ENCODE data around the gene GNS. TPM values are rescaled to one million over a fixed set of nuclear protein-coding genes. Genes with fewer than 3 reads are reported as not detected.
"Not testable (repeated sequence)": the region's sequence is repeated elsewhere in the genome, so short reads cannot be mapped to it uniquely, and the experiment has no call there.

GNS gene
- 10 to 100 TPM; 21.2 to 23.1 TPM for total RNA-seq

DNA sequence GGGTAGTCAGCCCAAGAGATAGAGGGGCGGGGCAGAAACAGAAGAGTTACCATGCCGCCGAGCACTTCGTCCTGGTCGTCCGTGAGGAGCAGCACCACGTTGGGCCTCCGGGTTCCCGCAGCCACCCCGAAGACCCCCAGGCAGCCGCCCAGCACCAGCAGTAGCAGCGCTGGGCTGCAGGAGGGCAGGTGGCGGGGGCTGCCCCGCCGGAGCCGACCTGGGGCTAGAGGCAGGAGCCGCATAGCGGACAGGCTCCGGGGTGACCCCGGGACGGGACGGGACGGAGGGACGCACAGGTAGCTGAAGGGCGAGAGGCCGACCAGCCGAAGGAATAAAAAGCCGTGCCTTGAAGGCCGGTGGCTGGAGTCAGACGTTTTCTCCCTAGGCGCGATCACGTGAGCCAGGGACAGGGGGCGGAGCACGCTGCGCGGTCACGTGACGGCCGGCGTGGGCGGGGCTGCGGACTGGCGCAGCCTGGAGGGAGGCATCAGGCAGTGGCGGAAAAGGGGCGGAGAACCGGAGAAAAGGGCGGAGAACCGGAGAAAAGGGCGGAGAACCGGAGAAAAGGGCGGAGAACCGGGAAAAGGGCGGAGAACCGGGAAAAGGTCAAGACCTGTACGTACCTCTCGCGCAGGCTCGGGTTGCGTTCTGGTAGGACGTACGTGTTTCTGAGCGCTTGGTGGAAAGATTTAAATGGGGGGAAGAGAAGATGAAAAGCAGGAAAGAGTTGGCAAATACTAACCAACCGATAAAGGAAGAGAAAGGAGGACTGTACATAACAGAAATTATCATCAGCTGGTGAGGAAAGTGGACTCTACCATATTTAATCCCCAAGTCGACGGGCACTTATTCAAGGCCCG lies at the start of gene GNS:
GNS (minus strand) TSS at position 372 of the 860 bp plus-strand sequence; CDS start at position 242, 130 bp downstream.
- peaks cover 43% of the 10 kb centered on the region for H3K4me1 Mint-ChIP-seq (ENCODE audit: low read depth)
- ChIA-PET CTCF (interaction anchor here (0.6 to 1.4 kb wide), 5 partner anchors 37 to 210 kb away, joined by 3 to 4 read pairs (median 3); no protein-coding TSS in a partner anchor), POLR2A (interaction anchor here (1.1 kb wide), 1 partner anchor 355 kb away, joined by 5 read pairs; the partner anchor contains the start of gene XPOT)
- H3K9me3 Mint-ChIP-seq = no peaks in the 10 kb centered on the region
- H3K27me3 Mint-ChIP-seq = no peaks in the 10 kb centered on the region
- intact Hi-C loops (cut with micrococcal nuclease) = loop anchor here (1.0 to 5.0 kb wide), 9 partner anchors 12 to 1544 kb away; partner anchors contain the start of genes HELB, TBK1 and XPOT
- peak within 1 kb of the TSS; percentile 90 for H3K27ac Mint-ChIP-seq
- H3K4me3 Mint-ChIP-seq = peak within 1 kb of the TSS; percentile 85
- no peaks in the 10 kb centered on the region for H3K36me3 Mint-ChIP-seq
- DNase-seq = peak; percentile 97

DNA sequence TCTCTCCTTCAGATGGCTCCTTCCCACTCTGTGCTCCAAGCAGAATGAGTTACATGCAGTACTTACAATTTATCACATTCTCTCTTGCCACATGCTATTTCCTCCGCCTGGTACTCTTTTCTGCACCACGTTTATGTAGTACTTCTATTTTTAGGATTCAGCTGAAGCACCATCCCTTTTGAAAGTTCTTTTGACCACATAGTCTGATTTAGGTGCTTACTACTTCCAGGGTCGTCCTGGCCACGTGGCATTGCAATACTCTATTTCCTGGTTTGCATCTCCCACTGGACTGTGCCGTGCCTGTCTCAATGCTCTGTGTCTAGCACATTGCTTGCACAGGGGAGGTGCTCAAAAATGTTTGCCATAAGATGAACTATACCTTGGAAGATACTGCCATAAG lies 48.9 kb upstream of the GNS start:
- no peak for DNase-seq
- Mint-ChIP-seq H3K27me3 (peaks cover 42% of the 10 kb centered on the region), H3K36me3 (no peaks in the 10 kb centered on the region), H3K4me1 (ENCODE audit: low read depth) (no peaks in the 10 kb centered on the region), H3K9me3 (peaks cover 3% of the 10 kb centered on the region), H3K27ac (no peak overlapping the region), H3K4me3 (no peak overlapping the region)
- intact Hi-C loops (cut with micrococcal nuclease) = no loop called here
- CTCF ChIA-PET = interaction anchor here (4.3 kb wide), 1 partner anchor 11 kb away, joined by 20 read pairs; no protein-coding TSS in a partner anchor
- POLR2A ChIA-PET = no interaction called here

- H3K4me3 Mint-ChIP-seq = no peak overlapping the region
- POLR2A ChIA-PET = no interaction called here
- intact Hi-C loops (cut with micrococcal nuclease) = no loop called here
Measured at GRCh38 chr12:64806593-64807460, 47.6 kb upstream of the GNS start.

GRCh38 chr12:64806173-64806572 lies 47.0 kb upstream of the GNS start:
- H3K4me3 Mint-ChIP-seq = no peak overlapping the region
- POLR2A ChIA-PET = no interaction called here
- H3K27ac Mint-ChIP-seq = no peak overlapping the region
- DNase-seq = no peak
- H3K9me3 Mint-ChIP-seq = peaks cover 3% of the 10 kb centered on the region
- H3K36me3 Mint-ChIP-seq = no peaks in the 10 kb centered on the region
- CTCF ChIA-PET = interaction anchor here (0.9 to 1.2 kb wide), 2 partner anchors 10 to 20 kb away, joined by 3 to 5 read pairs; no protein-coding TSS in a partner anchor
- peaks cover 44% of the 10 kb centered on the region for H3K27me3 Mint-ChIP-seq
- intact Hi-C loops (cut with micrococcal nuclease) = no loop called here
- peaks cover 2% of the 10 kb centered on the region for H3K4me1 Mint-ChIP-seq (ENCODE audit: low read depth)

More at GRCh38 chr12:64806593-64807460, 47.6 kb upstream of the GNS start:
- peaks cover 44% of the 10 kb centered on the region for H3K27me3 Mint-ChIP-seq
- H3K27ac Mint-ChIP-seq = no peak overlapping the region
- H3K36me3 Mint-ChIP-seq = no peaks in the 10 kb centered on the region
- CTCF ChIA-PET = interaction anchor here (0.5 to 1.2 kb wide), 3 partner anchors 11 to 76 kb away, joined by 3 to 5 read pairs (median 3); no protein-coding TSS in a partner anchor
- no peak for DNase-seq
- H3K4me1 Mint-ChIP-seq (ENCODE audit: low read depth) = peaks cover 2% of the 10 kb centered on the region
- H3K9me3 Mint-ChIP-seq = peaks cover 3% of the 10 kb centered on the region

DNA sequence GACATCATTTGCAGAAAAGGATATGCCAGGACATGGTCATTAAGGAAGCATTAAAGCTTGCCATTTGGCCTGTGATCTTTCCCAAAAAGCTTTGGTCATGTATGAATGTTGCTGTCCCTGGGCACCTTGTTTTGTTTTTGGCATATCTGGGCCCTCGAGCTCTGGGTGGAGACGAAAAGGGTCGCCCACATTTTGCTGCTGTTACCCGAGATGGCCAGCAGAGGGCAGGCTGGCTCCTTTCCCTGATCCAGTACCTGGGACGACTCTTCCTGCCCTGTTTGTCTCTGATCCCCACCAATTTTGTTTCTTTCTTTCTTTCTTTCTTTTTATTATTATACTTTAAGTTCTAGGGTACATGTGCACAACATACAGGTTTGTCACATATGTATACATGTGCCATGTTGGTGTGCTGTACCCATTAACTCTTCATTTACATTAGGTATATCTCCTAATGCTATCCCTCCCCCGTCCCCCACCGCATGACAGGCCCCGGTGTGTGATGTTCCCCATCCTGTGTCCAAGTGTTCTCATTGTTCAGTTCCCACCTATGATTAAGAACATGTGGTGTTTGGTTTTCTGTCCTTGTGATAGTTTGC lies 43.1 kb upstream of the GNS start:
- H3K27me3 Mint-ChIP-seq = peaks cover 37% of the 10 kb centered on the region
- H3K36me3 Mint-ChIP-seq; H3K4me3 Mint-ChIP-seq; intact Hi-C loops (cut with micrococcal nuclease); H3K27ac Mint-ChIP-seq; POLR2A ChIA-PET; H3K9me3 Mint-ChIP-seq; H3K4me1 Mint-ChIP-seq (ENCODE audit: low read depth): not testable (repeated sequence)
- CTCF ChIA-PET = interaction anchor here (0.6 to 2.8 kb wide), 38 partner anchors 8 to 430 kb away, joined by 3 to 11 read pairs (median 4); partner anchors contain the start of genes LEMD3 and TBC1D30
- peak; percentile 69 for DNase-seq

DNA sequence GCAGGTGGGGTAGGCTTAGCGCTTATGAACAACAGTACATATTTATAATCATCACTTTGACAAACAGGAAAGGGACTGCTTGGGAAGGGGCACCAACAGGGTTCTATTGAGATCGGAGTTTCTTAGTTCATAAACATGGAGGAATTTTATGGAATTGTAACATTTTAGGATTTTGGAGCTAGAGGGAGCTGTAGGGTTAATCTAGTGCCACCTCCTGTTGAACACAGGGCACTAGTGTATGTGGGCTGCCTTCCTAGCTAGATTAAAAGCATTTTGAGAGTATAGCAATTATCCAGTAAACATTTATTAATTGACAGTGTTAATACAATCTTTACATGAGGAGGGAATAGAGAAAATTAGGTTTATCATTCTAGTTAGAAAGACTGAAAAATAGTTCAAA lies 42.2 kb upstream of the GNS start:
- H3K27ac Mint-ChIP-seq = no peak overlapping the region
- H3K9me3 Mint-ChIP-seq = no peaks in the 10 kb centered on the region
- DNase-seq = no peak
- H3K4me3 Mint-ChIP-seq = no peak overlapping the region
- POLR2A ChIA-PET = no interaction called here
- CTCF ChIA-PET = interaction anchor here (0.8 to 2.8 kb wide), 25 partner anchors 8 to 431 kb away, joined by 3 to 11 read pairs (median 4); partner anchors contain the start of genes LEMD3 and TBC1D30
- no peaks in the 10 kb centered on the region for H3K36me3 Mint-ChIP-seq
- H3K4me1 Mint-ChIP-seq (ENCODE audit: low read depth) = peaks cover 2% of the 10 kb centered on the region
- intact Hi-C loops (cut with micrococcal nuclease) = no loop called here
- H3K27me3 Mint-ChIP-seq = peaks cover 28% of the 10 kb centered on the region

- Mint-ChIP-seq H3K4me3 (no peak overlapping the region), H3K27ac (no peak overlapping the region), H3K36me3 (no peaks in the 10 kb centered on the region), H3K4me1 (ENCODE audit: low read depth) (peaks cover 2% of the 10 kb centered on the region), H3K27me3 (peaks cover 24% of the 10 kb centered on the region), H3K9me3 (no peaks in the 10 kb centered on the region)
- CTCF ChIA-PET = interaction anchor here (0.8 to 2.8 kb wide), 3 partner anchors 10 to 215 kb away, joined by 3 to 11 read pairs (median 4); no protein-coding TSS in a partner anchor
- DNase-seq = no peak
- POLR2A ChIA-PET = no interaction called here
- intact Hi-C loops (cut with micrococcal nuclease) = no loop called here
Measured at GRCh38 chr12:64800640-64801039, 41.4 kb upstream of the GNS start.

GRCh38 chr12:64798165-64798564 lies 39.0 kb upstream of the GNS start:
- CTCF ChIA-PET = interaction anchor here (0.7 to 2.6 kb wide), 5 partner anchors 12 to 97 kb away, joined by 3 to 12 read pairs (median 3); no protein-coding TSS in a partner anchor
- peaks cover 16% of the 10 kb centered on the region for H3K27me3 Mint-ChIP-seq
- peaks cover 2% of the 10 kb centered on the region for H3K4me1 Mint-ChIP-seq (ENCODE audit: low read depth)
- POLR2A ChIA-PET = no interaction called here
- no peak overlapping the region for H3K4me3 Mint-ChIP-seq
- no peak overlapping the region for H3K27ac Mint-ChIP-seq
- intact Hi-C loops (cut with micrococcal nuclease) = no loop called here
- DNase-seq = no peak
- H3K9me3 Mint-ChIP-seq = no peaks in the 10 kb centered on the region
- no peaks in the 10 kb centered on the region for H3K36me3 Mint-ChIP-seq

- Mint-ChIP-seq H3K4me1 (ENCODE audit: low read depth) (peaks cover 1% of the 10 kb centered on the region), H3K27ac (no peak overlapping the region), H3K36me3 (no peaks in the 10 kb centered on the region), H3K4me3 (no peak overlapping the region), H3K9me3 (no peaks in the 10 kb centered on the region), H3K27me3 (peaks cover 14% of the 10 kb centered on the region)
- POLR2A ChIA-PET = no interaction called here
- DNase-seq = no peak
- CTCF ChIA-PET = interaction anchor here (0.7 to 2.8 kb wide), 16 partner anchors 8 to 1215 kb away, joined by 3 to 30 read pairs (median 4); partner anchors contain the start of genes LEMD3 and TBC1D30
- intact Hi-C loops (cut with micrococcal nuclease) = loop anchor here (2.0 kb wide), 2 partner anchors 30 to 92 kb away; no protein-coding TSS in a partner anchor
Measured at GRCh38 chr12:64797156-64797555, 38.0 kb upstream of the GNS start.

DNA sequence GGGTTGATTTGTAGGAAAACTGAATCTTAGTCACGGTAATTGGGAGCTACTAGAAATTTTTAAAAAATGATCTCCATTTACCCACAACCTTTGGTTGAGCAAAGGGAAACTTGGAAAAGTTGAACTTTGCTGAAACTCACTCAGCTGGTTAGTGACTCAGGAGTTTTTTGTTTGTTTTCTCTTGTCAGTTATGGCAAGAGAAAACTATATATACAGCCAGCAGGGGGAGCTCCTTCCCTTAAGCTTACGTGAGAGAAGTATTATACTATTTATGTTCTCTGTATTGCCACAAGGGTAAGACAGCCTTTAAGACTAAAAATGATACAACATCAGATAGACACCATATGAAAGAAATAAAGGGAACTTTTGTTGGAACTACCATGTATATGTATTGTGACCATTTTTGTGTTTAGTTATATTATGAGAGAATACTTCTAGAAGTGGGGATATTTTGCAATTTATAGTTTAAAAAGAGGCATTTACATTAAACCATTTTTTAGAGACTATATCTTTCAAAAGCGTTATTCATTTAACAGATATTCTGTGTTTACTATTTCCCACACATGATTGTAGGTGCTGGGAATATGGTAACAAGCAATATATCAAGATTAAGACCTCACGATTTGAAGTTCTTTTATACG lies 37.1 kb upstream of the GNS start:
- Mint-ChIP-seq H3K9me3 (no peaks in the 10 kb centered on the region), H3K27ac (no peak overlapping the region), H3K4me1 (ENCODE audit: low read depth) (no peaks in the 10 kb centered on the region), H3K36me3 (no peaks in the 10 kb centered on the region), H3K4me3 (no peak overlapping the region), H3K27me3 (peaks cover 13% of the 10 kb centered on the region)
- POLR2A ChIA-PET = no interaction called here
- intact Hi-C loops (cut with micrococcal nuclease) = loop anchor here (1.0 to 2.0 kb wide), 3 partner anchors 30 to 327 kb away; no protein-coding TSS in a partner anchor
- CTCF ChIA-PET = interaction anchor here (0.6 to 2.8 kb wide), 44 partner anchors 9 to 1952 kb away, joined by 3 to 30 read pairs (median 4); partner anchors contain the start of genes LEMD3 and TBC1D30
- DNase-seq = peak; percentile 53

GRCh38 chr12:64794305-64794704 lies 35.1 kb upstream of the GNS start:
- Mint-ChIP-seq H3K4me1 (ENCODE audit: low read depth) (no peaks in the 10 kb centered on the region), H3K9me3 (no peaks in the 10 kb centered on the region), H3K4me3 (no peak overlapping the region), H3K27ac (no peak overlapping the region), H3K27me3 (peaks cover 2% of the 10 kb centered on the region), H3K36me3 (no peaks in the 10 kb centered on the region)
- ChIA-PET POLR2A (no interaction called here), CTCF (no interaction called here)
- intact Hi-C loops (cut with micrococcal nuclease) = no loop called here
- no peak for DNase-seq

Data from activated CD4-positive, alpha-beta memory T cell treated with anti-CD3 and anti-CD28 coated beads for 36 hours (primary cell).